NCI-H1092 treated with DMSO at 0.1 percent for 48 hours (cell line): ENCODE data around the gene PGAP1.

ENCODE experiments used
- DNase-seq: peaks from one replicate; lab custom pipeline; 2025; lab: John Stamatoyannopoulos, UW

Gene PGAP1

DNA sequence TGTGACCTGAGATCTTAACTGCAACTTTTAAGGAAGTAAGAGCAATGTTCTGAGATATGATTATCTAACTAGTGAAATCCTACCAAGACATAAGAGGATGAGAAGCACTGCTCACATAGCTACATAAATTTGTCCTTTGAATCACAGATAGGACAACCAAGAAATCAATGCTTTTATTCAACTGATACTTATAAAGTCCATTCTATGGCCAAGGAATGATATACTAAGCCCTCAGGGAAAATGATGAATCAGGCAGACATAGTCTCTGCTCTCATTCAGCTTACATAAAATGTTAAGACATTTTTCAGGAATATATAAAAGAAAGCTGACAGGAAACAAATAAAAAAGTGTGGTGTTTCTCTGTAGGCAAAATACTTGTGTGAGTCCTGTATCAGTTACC is 39.1 kb downstream of the PGAP1 start:
- no peak for DNase-seq

- DNase-seq, result no peak
Observed at GRCh38 chr2:196884368-196884767, 42.1 kb downstream of the PGAP1 start.

DNA sequence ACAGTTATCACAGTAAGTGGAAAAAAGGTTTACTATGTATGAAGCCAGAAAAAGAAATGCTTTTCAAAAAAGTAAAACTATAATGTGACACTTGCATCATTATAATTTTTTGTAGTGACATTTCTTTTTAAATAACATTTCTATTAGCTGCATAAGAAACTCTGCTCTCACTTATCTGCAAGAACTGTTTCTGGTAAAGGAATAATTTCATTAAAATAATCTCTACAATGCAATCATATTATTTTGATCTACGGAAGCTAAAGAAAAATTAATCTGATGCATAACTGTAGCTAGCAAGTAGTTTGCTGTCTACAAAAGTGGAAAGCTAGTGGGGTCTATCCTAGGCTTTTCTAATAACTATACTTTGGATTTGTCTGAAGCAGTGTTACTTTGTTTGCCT is 50.1 kb downstream of the PGAP1 start:
- DNase-seq, result no peak

GRCh38 chr2:196875414-196875813 is 51.1 kb downstream of the PGAP1 start:
- no peak for DNase-seq

DNA sequence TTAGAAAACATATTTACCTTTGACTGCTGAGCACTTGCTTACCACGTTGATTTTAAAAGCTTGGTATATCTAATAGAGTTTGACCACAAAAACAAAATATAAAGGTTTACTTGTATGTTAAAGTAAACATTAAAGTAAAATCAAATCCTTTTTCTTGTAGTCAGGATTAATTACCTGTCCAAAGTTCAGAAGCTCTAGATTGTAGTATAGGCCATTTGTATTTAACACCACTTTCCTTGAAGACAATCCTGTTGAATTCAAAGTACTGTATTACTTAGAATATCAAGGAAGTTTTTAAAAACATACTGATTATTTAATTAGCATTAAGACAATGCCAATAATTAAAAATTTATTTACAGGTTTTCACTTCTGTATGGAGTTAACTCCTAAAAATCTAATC is 53.0 kb downstream of the PGAP1 start:
- DNase-seq, result no peak

GRCh38 chr2:196854629-196855028 is 71.9 kb downstream of the PGAP1 start:
- no peak for DNase-seq

GRCh38 chr2:196853301-196854087 is 73.0 kb downstream of the PGAP1 start:
- no peak for DNase-seq

DNA sequence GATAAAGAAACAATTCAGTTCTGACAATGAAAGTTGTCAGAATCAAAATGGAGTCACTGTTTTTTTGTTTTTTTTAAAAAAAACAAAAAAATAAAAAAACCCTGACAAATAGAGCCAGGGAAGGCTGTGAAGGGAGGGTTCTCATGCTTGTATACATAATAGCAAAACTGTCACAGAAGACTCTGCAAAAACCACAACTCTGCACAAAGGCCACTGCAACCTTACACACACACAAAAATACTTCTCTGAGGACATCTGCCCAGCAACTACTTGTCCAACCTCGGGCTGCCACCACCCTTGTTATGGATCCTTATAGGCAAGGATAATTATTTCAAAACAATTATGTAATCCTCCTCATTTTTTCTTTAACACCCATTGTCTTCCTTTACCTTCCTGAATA is 75.4 kb downstream of the PGAP1 start:
- no peak for DNase-seq

DNA sequence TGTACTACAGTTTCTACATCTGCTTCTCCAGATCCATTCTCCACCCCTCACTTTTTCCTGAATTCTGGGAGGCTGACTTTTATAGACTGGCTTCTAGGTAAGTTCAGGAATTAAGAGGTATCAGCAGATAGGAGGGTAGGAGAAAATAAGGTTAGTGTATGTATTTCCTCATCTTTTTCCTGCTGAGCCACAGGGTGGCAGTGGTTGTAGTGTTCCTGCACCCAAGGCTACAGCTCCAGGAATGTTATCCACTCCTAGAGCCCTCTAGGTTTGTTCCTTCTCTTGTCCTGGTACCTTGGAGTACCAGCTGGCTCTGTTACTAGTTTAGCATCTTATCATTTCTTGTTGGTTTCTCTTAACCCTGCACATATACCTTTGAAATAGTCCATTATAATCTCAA is 76.6 kb downstream of the PGAP1 start:
- peak; percentile 0 for DNase-seq

DNA sequence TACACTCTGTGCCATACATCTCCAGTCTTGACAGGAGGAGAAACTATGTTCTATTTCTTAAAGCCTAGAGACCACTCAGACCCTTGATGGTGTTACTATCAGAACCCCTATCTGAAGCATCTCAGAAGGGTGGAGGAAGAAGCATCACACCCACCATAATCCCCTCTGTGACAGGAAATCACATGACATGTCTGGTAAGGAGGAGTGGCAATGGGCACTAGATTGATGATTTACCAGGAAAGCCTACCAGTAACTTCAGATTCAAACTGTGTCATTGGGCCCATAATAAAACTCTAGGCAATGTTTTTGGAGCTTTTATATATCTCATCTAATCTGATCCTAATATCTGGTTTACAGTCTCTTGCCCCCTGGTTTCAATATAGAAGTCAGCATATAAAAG is 80.2 kb downstream of the PGAP1 start:
- no peak for DNase-seq

DNA sequence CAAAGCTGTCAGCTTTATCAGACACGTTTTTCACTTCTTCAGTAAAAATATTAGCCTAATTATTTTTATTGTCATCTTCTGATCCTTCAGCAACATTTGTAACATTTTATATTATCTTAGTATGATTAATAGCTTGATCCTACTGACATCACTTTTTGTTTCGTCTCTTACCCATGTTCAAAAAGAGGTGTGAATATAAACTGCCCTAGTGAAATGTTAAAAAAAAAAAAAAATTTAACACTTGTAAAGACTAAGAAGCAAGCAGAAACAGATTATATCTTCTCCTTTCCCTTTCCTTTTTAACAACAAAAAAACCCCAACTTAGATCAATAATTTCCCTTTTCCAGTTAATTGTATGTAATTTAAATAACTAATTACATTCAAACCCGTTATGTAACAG is 81.1 kb downstream of the PGAP1 start:
- DNase-seq, result no peak

DNA sequence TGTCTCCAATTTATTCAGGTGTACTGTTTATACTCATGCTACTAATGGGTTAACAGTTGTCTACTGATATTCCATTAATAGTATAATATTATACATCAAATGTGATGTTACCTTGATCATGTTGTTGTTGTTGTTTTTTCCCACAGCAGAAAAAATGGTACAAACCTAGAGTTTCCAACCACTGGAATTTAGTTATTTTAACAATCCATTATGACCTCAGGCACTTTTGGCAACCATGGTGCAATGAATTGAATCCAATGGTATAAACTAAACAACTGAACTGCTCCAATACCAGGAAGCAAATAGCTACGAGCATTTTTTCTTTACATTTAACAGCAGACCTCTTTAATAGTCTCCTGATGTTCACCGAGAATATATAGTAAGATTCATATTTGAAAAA is 86.3 kb downstream of the PGAP1 start:
- no peak for DNase-seq

GRCh38 chr2:196839574-196839973 is 86.9 kb downstream of the PGAP1 start:
- no peak for DNase-seq

- DNase-seq, result no peak
Observed at GRCh38 chr2:196836440-196836839, 90.1 kb downstream of the PGAP1 start.

- no peak for DNase-seq
Observed at GRCh38 chr2:196830701-196831100, 95.8 kb downstream of the PGAP1 start.

DNA sequence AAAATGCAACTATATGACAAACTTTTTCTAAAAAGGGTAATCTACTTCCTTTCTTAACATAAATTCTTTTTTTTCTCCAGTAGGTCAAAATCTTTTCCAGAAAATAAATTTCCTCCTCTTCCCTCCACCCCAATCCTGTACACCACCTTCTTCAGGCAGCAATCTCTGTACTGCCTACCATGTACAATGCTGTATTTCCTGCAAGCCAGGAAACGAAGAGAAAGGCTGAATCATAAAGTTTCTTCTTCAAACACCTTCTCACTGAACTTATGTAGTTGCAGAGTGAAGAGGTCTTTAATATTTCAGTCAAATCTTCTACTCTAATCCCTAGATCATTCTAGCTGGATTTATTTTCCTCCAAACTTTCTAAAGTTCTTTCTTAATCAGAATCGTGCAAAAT is 99.2 kb downstream of the PGAP1 start:
- DNase-seq, result no peak

GRCh38 chr2:196823750-196824522 is 102.6 kb downstream of the PGAP1 start:
- DNase-seq, result no peak

- no peak for DNase-seq
Observed at GRCh38 chr2:196821195-196821594, 105.3 kb downstream of the PGAP1 start.

DNA sequence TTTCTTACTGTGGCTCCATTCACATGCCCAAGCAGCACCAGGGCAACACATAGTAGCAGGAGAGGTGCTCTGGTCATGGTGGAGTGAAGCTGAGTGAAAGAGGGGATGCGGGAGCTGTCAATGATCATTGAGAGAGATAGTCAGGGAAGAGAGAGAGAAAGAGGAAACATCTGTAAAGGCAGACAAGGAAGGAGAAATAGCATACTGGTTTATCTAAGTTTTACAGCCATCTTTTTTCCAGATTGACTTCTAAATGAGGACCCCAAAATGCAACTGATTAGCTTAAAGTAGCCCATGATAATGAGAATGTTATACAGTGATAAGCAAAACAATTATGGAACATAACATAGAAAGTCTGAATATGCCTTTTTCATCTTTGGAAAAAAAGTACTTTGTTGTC is 117.2 kb downstream of the PGAP1 start, which contains the start of gene C2orf66:
Gene C2orf66 (minus strand): TSS at position 96 of the 400 bp plus-strand sequence. CDS start 19 bp downstream, at position 77.
- no peak for DNase-seq

- DNase-seq, result no peak
Observed at GRCh38 chr2:196808083-196808665, 118.3 kb downstream of the PGAP1 start.

GRCh38 chr2:196804381-196804780 is 122.1 kb downstream of the PGAP1 start:
- DNase-seq, result no peak

GRCh38 chr2:196802401-196802800 is 124.1 kb downstream of the PGAP1 start:
- DNase-seq, result no peak

- no peak for DNase-seq
Observed at GRCh38 chr2:196801674-196802261, 124.7 kb downstream of the PGAP1 start.
